Lower leg skin (tissue), 3 donors: ENCODE results near the gene FARP1.

Source experiments
- CTCF ChIP-seq, 3 donors: fragments of 450-650 bp; IDR thresholded peaks; one replicate each; pipeline ENCODE4 v1.5.1; 2016; ENCODE audit warnings: antibody characterized with exemption in 3 of 3, mild to moderate bottlenecking in 3 of 3, moderate library complexity in 2 of 3
- POLR2A ChIP-seq, 2 donors: fragments of 450-650 bp; IDR thresholded peaks; one replicate each; pipeline ENCODE4 v1.6.1; 2016 to 2017; ENCODE audit warnings: antibody characterized with exemption in 2 of 2, mild to moderate bottlenecking in 1 of 2, moderate library complexity in 1 of 2

GRCh38 chr13:98332691-98333090, 189.8 kb downstream of the FARP1 start:
- TF ChIP-seq POLR2A (IDR thresholded peaks at IDR 0.05) (no peak), CTCF (IDR thresholded peaks at IDR 0.05) (no peak)
